Measurements from ENCODE around the gene IL2RA. TPM values are rescaled to one million over a fixed set of nuclear protein-coding genes. Genes with fewer than 3 reads are reported as not detected.

IL2RA gene
- total RNA-seq, 4 donors from 2014 or later = 0.79 to 1.1 TPM; not detected in 2

DNA sequence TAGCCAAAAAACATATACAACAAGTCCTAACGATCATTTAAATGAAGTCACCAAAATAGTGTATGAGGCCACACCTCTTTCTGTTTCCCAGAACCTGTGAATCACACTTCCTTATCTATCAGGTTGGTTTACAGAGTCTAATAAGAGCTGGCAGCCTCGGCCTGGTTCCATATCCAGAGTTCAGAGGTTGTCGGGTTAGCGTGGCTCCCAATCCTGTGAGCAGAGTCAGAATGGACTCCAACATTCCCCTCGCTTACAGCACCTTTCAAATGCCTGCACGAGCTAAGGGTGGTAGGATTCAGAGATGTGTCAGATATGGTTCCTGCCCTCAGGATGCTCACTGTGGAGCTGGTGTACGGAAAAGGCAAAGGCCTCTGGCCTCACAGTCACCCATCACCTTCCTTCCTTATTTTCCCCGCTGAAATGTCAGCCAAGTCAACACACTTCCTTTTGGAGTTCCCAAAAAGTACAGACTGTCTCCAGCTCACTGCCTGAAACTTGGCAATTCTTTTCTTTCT lies 90.8 kb downstream of the IL2RA start:
- H3K4me1 ChIP-seq = peaks cover 22 to 65% (median 40%) of the 10 kb centered on the region in 4 donors
- in situ Hi-C loops (cut with MboI; ENCODE audit: low pct_ligation_motif_present in 1 of 4, low pct_unique_long_range_greater_than_20kb in 1 of 4, low sequenced_read_pairs in 3 of 4) = no loop called here
- WGBS, 2 donors (ENCODE audit: low coverage in 1 of 2) = 31 to 33% methylated on average over 3 to 8 of the region's 8 CpGs

DNA sequence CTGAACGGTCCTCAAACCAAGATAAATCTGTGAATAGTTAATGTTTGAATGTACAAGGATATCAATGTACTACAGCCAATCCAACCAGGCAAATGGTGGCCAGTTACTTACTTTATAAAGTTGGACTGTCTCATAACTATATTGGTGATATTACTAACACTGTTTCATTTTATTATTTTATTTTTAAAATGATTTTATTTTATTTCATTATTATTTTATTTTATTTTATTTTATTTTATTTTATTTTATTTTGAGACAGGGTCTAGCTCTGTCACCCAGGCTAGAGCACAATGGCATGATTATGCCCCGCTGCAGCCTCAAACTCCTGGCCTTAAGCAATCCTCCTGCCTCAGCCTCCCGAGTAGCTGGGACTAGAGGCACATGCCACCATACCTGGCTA lies 91.6 kb downstream of the IL2RA start:
- peaks cover 21 to 62% (median 36%) of the 10 kb centered on the region in 4 donors for H3K4me1 ChIP-seq
- TF ChIP-seq POLR2AphosphoS5 (IDR thresholded peaks at IDR 0.05) = no peak
- TF ChIP-seq POLR2A (IDR thresholded peaks at IDR 0.05) = no peak
- TF ChIP-seq EP300 (IDR thresholded peaks at IDR 0.05; ENCODE audit: low read depth) = no peak
- no peak for TF ChIP-seq CTCF (IDR thresholded peaks at IDR 0.05)
- 66 to 83% methylated on average over 2 to 3 of the region's 3 CpGs for WGBS, 2 donors (ENCODE audit: low coverage in 1 of 2)
- H3K9me3 ChIP-seq = no peaks in the 10 kb centered on the region
- peak overlapping the region; percentile 79 to 84 (median 80) for H3K27ac ChIP-seq
- DNase-seq = no peak
- H3K4me3 ChIP-seq = no peak overlapping the region
- H3K27me3 ChIP-seq = no peaks in the 10 kb centered on the region
- in situ Hi-C loops (cut with MboI; ENCODE audit: low pct_ligation_motif_present in 1 of 4, low pct_unique_long_range_greater_than_20kb in 1 of 4, low sequenced_read_pairs in 3 of 4) (no loop called here), intact Hi-C loops (cut with DNase I; ENCODE audit: low total_unique reads) (no loop called here)
- no peaks in the 10 kb centered on the region for H3K36me3 ChIP-seq

More for the DNA sequence above, 90.8 kb downstream of the IL2RA start:
- no peak for TF ChIP-seq CTCF (IDR thresholded peaks at IDR 0.05)
- TF ChIP-seq POLR2AphosphoS5 (IDR thresholded peaks at IDR 0.05) = peak in 2 of 3 donors; percentile 5 to 51
- no peak for TF ChIP-seq EP300 (IDR thresholded peaks at IDR 0.05; ENCODE audit: low read depth)
- TF ChIP-seq POLR2A (IDR thresholded peaks at IDR 0.05) = no peak
- H3K9me3 ChIP-seq = no peaks in the 10 kb centered on the region
- no peak overlapping the region for H3K4me3 ChIP-seq
- no peaks in the 10 kb centered on the region for H3K27me3 ChIP-seq
- DNase-seq = peak; percentile 74
- intact Hi-C loops (cut with DNase I; ENCODE audit: low total_unique reads) = no loop called here
- no peaks in the 10 kb centered on the region for H3K36me3 ChIP-seq
- peak overlapping the region; percentile 79 to 84 (median 80) for H3K27ac ChIP-seq

DNA sequence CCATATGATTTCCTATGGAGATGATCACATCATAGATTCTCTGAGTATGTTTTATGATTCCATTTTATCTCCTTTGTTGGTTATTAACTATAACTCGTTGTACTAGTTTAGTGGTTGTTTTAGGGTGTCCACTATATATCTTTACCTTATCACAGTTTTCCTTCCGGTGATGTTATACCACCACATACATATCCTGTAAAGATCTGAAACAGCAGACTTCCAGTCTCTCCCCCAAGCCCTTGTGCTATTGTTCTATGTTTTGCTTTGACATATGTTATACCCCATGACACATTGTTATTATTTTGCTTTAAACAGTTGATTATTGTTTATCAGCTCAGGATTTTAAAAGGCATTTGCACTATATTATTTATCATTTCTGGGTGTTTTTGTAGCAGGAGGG lies 92.1 kb downstream of the IL2RA start:
- TF ChIP-seq POLR2AphosphoS5 (IDR thresholded peaks at IDR 0.05) (no peak), EP300 (IDR thresholded peaks at IDR 0.05; ENCODE audit: low read depth) (no peak), POLR2A (IDR thresholded peaks at IDR 0.05) (no peak), CTCF (IDR thresholded peaks at IDR 0.05) (no peak)
- Histone ChIP-seq H3K27ac (peak overlapping the region in 3 of 4 donors; percentile 79 to 84 (median 80)), H3K27me3 (no peaks in the 10 kb centered on the region), H3K9me3 (no peaks in the 10 kb centered on the region), H3K4me1 (peaks cover 16 to 57% (median 33%) of the 10 kb centered on the region in 4 donors), H3K4me3 (no peak overlapping the region), H3K36me3 (no peaks in the 10 kb centered on the region)
- DNase-seq = no peak
- WGBS, 2 donors (ENCODE audit: low coverage in 1 of 2) = 48 to 57% methylated on average over 2 of the region's 2 CpGs
- intact Hi-C loops (cut with DNase I; ENCODE audit: low total_unique reads) = no loop called here
- in situ Hi-C loops (cut with MboI; ENCODE audit: low pct_ligation_motif_present in 1 of 4, low pct_unique_long_range_greater_than_20kb in 1 of 4, low sequenced_read_pairs in 3 of 4) = no loop called here

DNA sequence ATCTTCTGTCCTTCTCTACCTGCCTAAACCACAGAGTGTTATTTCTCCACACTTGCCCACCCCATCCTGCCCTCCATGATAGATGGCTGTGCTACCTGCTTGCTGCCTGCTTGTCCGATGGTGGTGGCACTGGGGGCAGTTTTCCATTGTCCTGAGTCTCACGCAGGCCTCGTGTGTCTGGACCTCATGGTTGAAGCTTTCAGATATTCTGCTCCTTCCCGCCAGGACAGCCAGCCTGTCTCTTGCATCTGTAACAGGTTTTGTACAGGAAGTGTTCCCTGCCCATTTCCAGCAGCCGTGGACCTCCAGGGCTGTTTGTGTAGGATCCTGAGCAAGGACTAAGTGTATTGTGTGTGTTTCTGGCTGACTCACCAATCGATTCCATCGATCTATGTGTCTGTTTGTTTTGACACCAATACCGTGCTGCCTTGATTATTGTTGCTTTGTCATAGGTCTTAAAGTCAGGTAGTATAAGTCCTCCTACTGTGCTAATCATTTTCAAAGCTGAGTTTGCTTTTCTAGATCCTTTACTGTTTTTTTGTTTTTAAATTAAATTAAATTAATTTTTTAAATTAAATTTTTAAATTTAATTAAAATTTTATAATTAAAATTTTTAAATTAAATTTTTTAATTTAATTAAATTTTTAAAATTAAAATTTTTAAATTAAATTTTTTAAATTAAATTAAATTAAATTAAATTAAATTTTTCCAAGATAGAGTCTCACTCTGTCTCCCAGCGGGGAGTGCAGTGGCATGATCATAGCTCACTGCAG lies 93.3 kb downstream of the IL2RA start:
- H3K4me1 ChIP-seq = peaks cover 10 to 45% (median 28%) of the 10 kb centered on the region in 4 donors
- H3K4me3 ChIP-seq = no peak overlapping the region
- in situ Hi-C loops (cut with MboI; ENCODE audit: low pct_ligation_motif_present in 1 of 4, low pct_unique_long_range_greater_than_20kb in 1 of 4, low sequenced_read_pairs in 3 of 4) = no loop called here
- no peaks in the 10 kb centered on the region for H3K9me3 ChIP-seq
- WGBS, 2 donors (ENCODE audit: low coverage in 1 of 2) = 93 to 97% methylated on average over 7 to 8 of the region's 9 CpGs
- no peak overlapping the region for H3K27ac ChIP-seq
- intact Hi-C loops (cut with DNase I; ENCODE audit: low total_unique reads) = no loop called here
- no peak for TF ChIP-seq CTCF (IDR thresholded peaks at IDR 0.05)
- no peak for TF ChIP-seq POLR2A (IDR thresholded peaks at IDR 0.05)
- TF ChIP-seq POLR2AphosphoS5 (IDR thresholded peaks at IDR 0.05) = no peak
- TF ChIP-seq EP300 (IDR thresholded peaks at IDR 0.05; ENCODE audit: low read depth) = no peak
- H3K27me3 ChIP-seq = no peaks in the 10 kb centered on the region
- DNase-seq = no peak
- H3K36me3 ChIP-seq = no peaks in the 10 kb centered on the region
